Heart left ventricle (tissue), 16 donors: ENCODE data around the gene COBL. TPM values are rescaled to one million over a fixed set of nuclear protein-coding genes. Genes with fewer than 3 reads are reported as not detected.

Source experiments
- ATAC-seq, 4 donors: fragments of 200-7000 bp; cut with Tn5 transposase; one replicate each; pipeline ENCODE4 v1.9.1; 2020 to 2022; ENCODE audit warnings: moderate library complexity in 4 of 4, mild to moderate bottlenecking in 3 of 4, moderate number of reproducible peaks in 1 of 4
- DNase-seq, 5 donors: peaks; one replicate each; pipeline ENCODE4 v3.0.0-alpha.2; 2020
- H3K27ac ChIP-seq, 12 donors: fragments of 200-600 bp; sonication (generic) in 4 of 12; one replicate each; pipeline versions ENCODE4 v1.5.0 to v1.8.0; 2016 to 2022; ENCODE audit warnings: mild to moderate bottlenecking in 2 of 12
- H3K27me3 ChIP-seq, 9 donors: fragments of 200-600 bp; sonication (generic) in 2 of 9; one replicate each; pipeline versions ENCODE4 v1.5.1 to v1.8.0; 2016 to 2022; ENCODE audit warnings: mild to moderate bottlenecking in 3 of 9
- H3K36me3 ChIP-seq, 9 donors: fragments of 200-600 bp; sonication (generic) in 2 of 9; one replicate each; pipeline versions ENCODE4 v1.5.0 to v1.8.0; 2018 to 2022; ENCODE audit warnings: mild to moderate bottlenecking in 2 of 9
- H3K4me1 ChIP-seq, 12 donors: fragments of 200-600 bp; sonication (generic) in 4 of 12; one replicate each; pipeline versions ENCODE4 v1.5.0 to v1.8.0; 2016 to 2022; ENCODE audit warnings: mild to moderate bottlenecking in 3 of 12
- H3K4me3 ChIP-seq, 12 donors: fragments of 200-600 bp; sonication (generic) in 4 of 12; one replicate each; pipeline versions ENCODE4 v1.5.0 to v1.8.0; 2017 to 2022; ENCODE audit warnings: mild to moderate bottlenecking in 9 of 12, moderate library complexity in 4 of 12
- H3K9me3 ChIP-seq, 12 donors: fragments of 200-600 bp; sonication (generic) in 4 of 12; one replicate each; pipeline versions ENCODE4 v1.5.0 to v1.8.0; 2016 to 2022; ENCODE audit warnings: mild to moderate bottlenecking in 1 of 12
- CTCF ChIP-seq, 12 donors: fragments of 200-600 bp; sonication (generic) in 4 of 12; IDR thresholded peaks; one replicate each; pipeline versions ENCODE4 v1.5.0 to v1.8.0; 2018 to 2022; ENCODE audit warnings: antibody characterized with exemption in 12 of 12, mild to moderate bottlenecking in 5 of 12
- POLR2A ChIP-seq, 2 donors: fragments of 450-650 bp; IDR thresholded peaks; one replicate each; pipeline ENCODE4 v1.6.1; 2017; ENCODE audit warnings: antibody characterized with exemption in 2 of 2, mild to moderate bottlenecking in 2 of 2, moderate library complexity in 2 of 2
- WGBS, 4 donors: extraction: QIAGEN DNeasy Blood & Tissue Kit in 2 of 4; methylation state at CpG; one replicate each; pipeline versions ENCODE4 v1.1.5 to v1.1.7; 2013 to 2018; 5-methylcytosine and 5-hydroxymethylcytosine counted together
- intact Hi-C, 10 donors: fragments of 100-400 bp; cut with DNase I; formaldehyde crosslinking; loops; one replicate each; pipeline versions ENCODE4 v1.11.1 to v1.14.2; 2022
- polyA plus RNA-seq, 2 donors: library from polyadenylated mRNA; stranded (reverse); fragments of 200-250 nt; gene quantifications; one replicate each; pipeline ENCODE4 v1.2.3, GENCODE V29; 2013
- total RNA-seq, 9 donors: library from RNA; depleted of rRNA in 2 of 9; stranded (reverse); fragments of >200 nt in 2 of 9; fragmentation: NEBNext Ultra II Directional in 3 of 9; extraction: Animal tissue kit (Norgen Biotek cat#: 25700) in 3 of 9; gene quantifications; one replicate each; pipeline versions ENCODE4 v1.1.0 to v1.2.4, GENCODE V29; 2016 to 2023
- donor health status: ischemic (EF 13 %, LVEDD 7.1; RV severe dilation, severe dysfunction).
- donor health status: healthy with polysubstance abuse.
- donor health status: DM: no; HTN: yes; CAD: no.
- donor health status: DM: no; HTN: no; CAD: no.
- donor health status: ischemic (EF 25% LVEDD 6.9; RV normal size, moderate dysfunction).
- donor health status: ischemic (EF 25% LVEDD 5.7; RV mildly dilated, moderate dysfunction).
- donor health status: healthy.
- donor health status: DM: yes; HTN: yes; CAD: no.
- donor health status: ischemic (EF 35%, LVEDD 5.7; RV mildly dilated, moderate dysfunction).
- donor health status: nonischemic (EF 11% LVEDD 7.7; RV severe dilation, severe dysfunction).
- donor health status: DM: yes; HTN: yes; CAD: no.
- donor health status: PGD.
- donor health status: ischemic (EF 29% LVEDD 5.4; RV normal size, mild dysfunction).
- donor health status: nonischemic (EF 23%, LVEDD 6.1; RV moderate dilation, normal function).

COBL gene
- total and polyA plus RNA-seq, 11 donors: 25.9 to 123 (median 80.4) TPM

GRCh38 chr7:51246258-51247245 is 70.1 kb downstream of the COBL start:
- TF ChIP-seq CTCF (IDR thresholded peaks at IDR 0.05) (peak in 3 of 12 donors; percentile 8 to 28 (median 21)), POLR2A (IDR thresholded peaks at IDR 0.05) (no peak)
- WGBS, 4 donors: 62 to 66% (median 64%) methylated on average over 12 of the region's 12 CpGs
- Histone ChIP-seq H3K9me3 (no peaks in the 10 kb centered on the region), H3K36me3 (no peaks in the 10 kb centered on the region), H3K27ac (peak overlapping the region in 1 of 12 donors; percentile 27), H3K27me3 (no peaks in the 10 kb centered on the region), H3K4me3 (no peak overlapping the region), H3K4me1 (peaks cover 0 to 32% (median 4%) of the 10 kb centered on the region in 12 donors)
- ATAC-seq: peak; percentile 93 to 96 (median 94)
- DNase-seq: peak; percentile 82 to 92 (median 87)
- intact Hi-C loops: loop anchor here in 4 of 10 donors (5.0 kb wide), 3 partner anchors 59 to 111 kb away; no protein-coding TSS in a partner anchor

- intact Hi-C loops: loop anchor here in 4 of 10 donors (5.0 kb wide), 3 partner anchors 58 to 112 kb away; no protein-coding TSS in a partner anchor
- H3K27ac ChIP-seq: no peak overlapping the region
- no peak overlapping the region for H3K4me3 ChIP-seq
- H3K4me1 ChIP-seq: peaks cover 0 to 20% (median 4%) of the 10 kb centered on the region in 12 donors
- TF ChIP-seq POLR2A (IDR thresholded peaks at IDR 0.05): no peak
- no peak for TF ChIP-seq CTCF (IDR thresholded peaks at IDR 0.05)
- no peaks in the 10 kb centered on the region for H3K9me3 ChIP-seq
- no peak for ATAC-seq
- WGBS, 4 donors: 65 to 76% (median 74%) methylated on average over 7 of the region's 7 CpGs
- no peak for DNase-seq
- H3K36me3 ChIP-seq: no peaks in the 10 kb centered on the region
- H3K27me3 ChIP-seq: no peaks in the 10 kb centered on the region
Measured at GRCh38 chr7:51244885-51245284, 71.7 kb downstream of the COBL start.

GRCh38 chr7:51244053-51244452 is 72.6 kb downstream of the COBL start:
- Histone ChIP-seq H3K36me3 (no peaks in the 10 kb centered on the region), H3K27ac (no peak overlapping the region), H3K4me1 (peaks cover 0 to 21% (median 4%) of the 10 kb centered on the region in 12 donors), H3K4me3 (no peak overlapping the region), H3K27me3 (no peaks in the 10 kb centered on the region), H3K9me3 (no peaks in the 10 kb centered on the region)
- intact Hi-C loops: no loop called here
- TF ChIP-seq CTCF (IDR thresholded peaks at IDR 0.05): no peak
- DNase-seq (no peak), ATAC-seq (no peak)
- 84 to 97% (median 94%) methylated on average over 5 of the region's 5 CpGs for WGBS, 4 donors

- TF ChIP-seq CTCF (IDR thresholded peaks at IDR 0.05): no peak
- no peak for TF ChIP-seq POLR2A (IDR thresholded peaks at IDR 0.05)
- WGBS, 4 donors: 92 to 97% (median 93%) methylated on average over 10 of the region's 10 CpGs
- ATAC-seq (no peak), DNase-seq (no peak)
- Histone ChIP-seq H3K27ac (no peak overlapping the region), H3K27me3 (no peaks in the 10 kb centered on the region), H3K9me3 (no peaks in the 10 kb centered on the region), H3K4me1 (peaks cover 0 to 26% (median 4%) of the 10 kb centered on the region in 12 donors), H3K4me3 (no peak overlapping the region), H3K36me3 (no peaks in the 10 kb centered on the region)
- intact Hi-C loops: no loop called here
Measured at GRCh38 chr7:51243631-51244030, 73.0 kb downstream of the COBL start.
